ENCODE measurements around the gene PLOD2. TPM values are rescaled to one million over a fixed set of nuclear protein-coding genes. Genes with fewer than 3 reads are reported as not detected.

PLOD2 gene
- total and polyA plus RNA-seq, 4 donors: 18.6 to 57.0 (median 24.3) TPM

- H3K36me3 ChIP-seq (ENCODE audit: control insufficient read depth in 4 of 4, insufficient read depth in 3 of 4, low read depth in 1 of 4, low read length in 3 of 4): peaks cover 0 to 14% (median 6%) of the 10 kb centered on the region in 4 donors
- 69% methylated on average over 2 of the region's 2 CpGs for WGBS
- no peaks in the 10 kb centered on the region for H3K27me3 ChIP-seq (ENCODE audit: control insufficient read depth in 4 of 4, insufficient read depth in 4 of 4, low read length in 3 of 4)
- H3K9me3 ChIP-seq (ENCODE audit: control insufficient read depth in 4 of 4, low read length in 3 of 4): no peaks in the 10 kb centered on the region
- H3K4me3 ChIP-seq (ENCODE audit: low read depth in 1 of 3, low read length in 3 of 3): no peak overlapping the region
- no peak overlapping the region for H3K9ac ChIP-seq (ENCODE audit: low read depth in 1 of 2, low read length in 2 of 2)
- no peak for DNase-seq (ENCODE audit: low spot score)
- H3K27ac ChIP-seq (ENCODE audit: low read depth in 1 of 2, low read length in 2 of 2): peak overlapping the region; percentile 39 to 73
- no peaks in the 10 kb centered on the region for H3K4me1 ChIP-seq (ENCODE audit: control insufficient read depth in 4 of 4, insufficient read depth in 4 of 4, low read length in 3 of 4)
- TF ChIP-seq JUND (IDR thresholded peaks at IDR 0.05) (no peak), FOXA2 (IDR thresholded peaks at IDR 0.05) (no peak), EGR1 (IDR thresholded peaks at IDR 0.05; ENCODE audit: low read depth in 2 of 2) (no peak), REST (IDR thresholded peaks at IDR 0.05) (no peak), ATF3 (IDR thresholded peaks at IDR 0.05) (no peak), TAF1 (conservative IDR thresholded peaks at IDR 0.05) (no peak), RXRA (IDR thresholded peaks at IDR 0.05) (no peak), YY1 (IDR thresholded peaks at IDR 0.05) (no peak), MAX (IDR thresholded peaks at IDR 0.05) (no peak), CTCF (IDR thresholded peaks at IDR 0.05; ENCODE audit: low read depth, low read length, missing input control) (no peak), SP1 (IDR thresholded peaks at IDR 0.05) (no peak), GABPA (IDR thresholded peaks at IDR 0.05 in 1 of 2, conservative IDR thresholded peaks at IDR 0.05 in 1 of 2) (no peak), ZBTB33 (IDR thresholded peaks at IDR 0.05) (no peak), FOXA1 (IDR thresholded peaks at IDR 0.05) (no peak)
Measured at GRCh38 chr3:146071632-146072031, 89.4 kb downstream of the PLOD2 start.

- peaks cover 0 to 14% (median 3%) of the 10 kb centered on the region in 4 donors for H3K36me3 ChIP-seq (ENCODE audit: control insufficient read depth in 4 of 4, insufficient read depth in 3 of 4, low read depth in 1 of 4, low read length in 3 of 4)
- WGBS: 96% methylated on average over 3 of the region's 3 CpGs
- TF ChIP-seq ZBTB33 (IDR thresholded peaks at IDR 0.05) (no peak), REST (IDR thresholded peaks at IDR 0.05) (no peak), TAF1 (conservative IDR thresholded peaks at IDR 0.05) (no peak), RAD21 (IDR thresholded peaks at IDR 0.05) (no peak), EGR1 (IDR thresholded peaks at IDR 0.05; ENCODE audit: low read depth in 2 of 2) (no peak), JUND (IDR thresholded peaks at IDR 0.05) (no peak), YY1 (IDR thresholded peaks at IDR 0.05) (no peak), ATF3 (IDR thresholded peaks at IDR 0.05) (no peak), RXRA (IDR thresholded peaks at IDR 0.05) (no peak), GABPA (IDR thresholded peaks at IDR 0.05 in 1 of 2, conservative IDR thresholded peaks at IDR 0.05 in 1 of 2) (no peak), FOXA2 (IDR thresholded peaks at IDR 0.05) (no peak), NR2F2 (IDR thresholded peaks at IDR 0.05) (no peak), FOXA1 (IDR thresholded peaks at IDR 0.05) (no peak)
Measured at GRCh38 chr3:146067048-146067447, 93.9 kb downstream of the PLOD2 start.

More at GRCh38 chr3:146067048-146067447, 93.9 kb downstream of the PLOD2 start:
- Histone ChIP-seq H3K4me3 (ENCODE audit: low read depth in 1 of 3, low read length in 3 of 3) (no peak overlapping the region), H3K27ac (ENCODE audit: low read depth in 1 of 2, low read length in 2 of 2) (no peak overlapping the region), H3K4me1 (ENCODE audit: control insufficient read depth in 4 of 4, insufficient read depth in 4 of 4, low read length in 3 of 4) (no peaks in the 10 kb centered on the region), H3K9me3 (ENCODE audit: control insufficient read depth in 4 of 4, low read length in 3 of 4) (no peaks in the 10 kb centered on the region), H3K27me3 (ENCODE audit: control insufficient read depth in 4 of 4, insufficient read depth in 4 of 4, low read length in 3 of 4) (no peaks in the 10 kb centered on the region), H3K9ac (ENCODE audit: low read depth in 1 of 2, low read length in 2 of 2) (no peak overlapping the region)
- no peak for DNase-seq (ENCODE audit: low spot score)

Measured in liver (tissue), 9 donors.